Measurements from ENCODE around the gene TLX2.

- TF ChIP-seq POLR2A (IDR thresholded peaks at IDR 0.05) (no peak), POLR2AphosphoS5 (IDR thresholded peaks at IDR 0.05) (no peak), EP300 (IDR thresholded peaks at IDR 0.05) (no peak)
These were observed 41.3 kb upstream of the TLX2 start for GRCh38 chr2:74472945-74473258.
